ENCODE data around the gene GALNS.

Gene GALNS

DNA sequence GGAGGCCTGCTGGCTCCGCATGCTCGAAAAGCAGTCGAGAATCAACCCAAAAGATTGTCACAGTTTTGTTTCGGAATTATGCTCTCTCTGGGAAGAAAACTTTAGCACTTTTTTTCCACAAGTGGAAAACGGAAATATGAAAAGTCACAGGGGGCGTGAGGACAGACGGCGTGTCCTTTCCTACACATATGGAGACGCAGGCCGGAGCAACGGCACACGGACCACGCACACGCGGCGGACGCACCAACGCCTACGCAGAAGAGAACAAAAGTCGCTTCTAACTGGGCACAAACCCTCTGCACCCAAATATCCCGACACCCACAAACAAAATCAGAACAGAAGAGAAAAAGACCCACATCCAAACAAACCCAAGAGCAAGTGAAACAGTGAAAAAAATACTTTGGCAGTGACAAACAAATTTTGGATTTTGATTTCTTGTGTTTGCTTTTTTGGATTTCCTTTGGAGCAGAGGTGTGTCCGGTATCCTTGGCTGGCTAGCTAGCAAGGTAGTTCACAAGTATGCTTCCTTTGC is 19.0 kb upstream of the GALNS start:
- DNase-seq (ENCODE audit: low read depth in 2 of 2) = no peak

DNA sequence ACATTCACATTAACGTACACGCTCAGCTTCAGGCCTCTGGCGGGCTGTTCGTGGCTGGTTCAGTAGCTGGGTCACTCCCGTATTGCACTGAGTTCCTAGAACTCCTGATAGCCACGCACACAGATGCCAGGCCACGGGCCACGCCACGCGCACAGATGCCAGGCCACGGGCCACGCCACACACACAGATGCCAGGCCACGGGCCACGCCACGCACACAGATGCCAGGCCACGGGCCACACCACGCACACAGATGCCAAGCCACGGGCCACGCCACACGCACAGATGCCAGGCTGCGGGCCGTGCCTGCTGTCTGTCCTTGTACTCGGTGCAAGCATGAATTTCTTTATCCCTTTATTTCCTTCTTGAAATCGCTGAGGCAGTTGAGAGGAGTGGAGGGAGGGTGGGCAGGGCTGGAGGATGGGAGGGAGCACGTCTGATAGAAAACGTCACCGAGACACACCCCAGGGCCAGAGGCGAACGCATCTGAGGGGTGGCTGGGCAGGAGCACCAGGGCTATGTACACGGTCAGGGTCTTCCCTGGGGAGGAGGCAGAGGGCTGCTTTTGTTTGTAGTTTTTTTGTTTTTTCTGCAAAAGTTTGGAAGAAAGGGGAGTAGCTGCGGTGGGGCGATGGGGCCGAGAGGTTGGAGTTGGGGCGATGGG is 18.3 kb upstream of the GALNS start:
- DNase-seq (ENCODE audit: low read depth in 2 of 2) = no peak

DNA sequence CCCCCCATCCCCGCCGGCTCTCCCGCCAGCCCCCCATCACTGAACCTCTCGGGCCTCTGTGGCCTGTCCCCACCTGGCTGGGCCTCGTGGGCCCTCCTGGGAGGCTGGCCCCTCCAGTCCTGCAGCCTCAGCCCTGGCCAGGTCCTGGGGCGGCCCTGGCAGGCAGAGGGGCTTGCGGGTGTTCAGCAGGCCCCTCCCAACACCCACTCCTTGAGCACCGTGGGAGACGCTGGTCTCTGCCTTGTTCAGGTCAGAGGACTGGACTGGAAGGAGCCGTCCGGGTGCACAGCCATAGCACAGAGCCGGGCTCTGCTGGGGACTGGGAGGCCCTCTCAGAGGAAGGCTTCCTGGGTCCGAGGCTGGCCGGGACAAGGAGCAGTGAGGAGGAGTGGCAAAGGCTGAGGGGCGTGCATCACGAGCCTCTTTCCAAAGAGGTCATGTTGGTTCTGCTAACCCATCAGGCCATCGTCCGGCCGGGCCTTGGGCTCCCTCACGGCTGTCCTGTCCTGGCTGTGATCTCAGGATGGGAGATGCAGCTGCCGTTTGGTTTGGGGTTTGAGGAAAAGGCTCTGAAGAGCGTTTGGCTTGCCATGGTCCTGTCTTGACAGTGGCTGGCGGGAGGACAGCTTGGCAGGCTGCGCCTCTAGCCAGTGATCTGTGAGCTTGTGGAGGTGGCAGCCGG is 16.0 kb upstream of the GALNS start:
- no peak for DNase-seq (ENCODE audit: low read depth in 2 of 2)

DNA sequence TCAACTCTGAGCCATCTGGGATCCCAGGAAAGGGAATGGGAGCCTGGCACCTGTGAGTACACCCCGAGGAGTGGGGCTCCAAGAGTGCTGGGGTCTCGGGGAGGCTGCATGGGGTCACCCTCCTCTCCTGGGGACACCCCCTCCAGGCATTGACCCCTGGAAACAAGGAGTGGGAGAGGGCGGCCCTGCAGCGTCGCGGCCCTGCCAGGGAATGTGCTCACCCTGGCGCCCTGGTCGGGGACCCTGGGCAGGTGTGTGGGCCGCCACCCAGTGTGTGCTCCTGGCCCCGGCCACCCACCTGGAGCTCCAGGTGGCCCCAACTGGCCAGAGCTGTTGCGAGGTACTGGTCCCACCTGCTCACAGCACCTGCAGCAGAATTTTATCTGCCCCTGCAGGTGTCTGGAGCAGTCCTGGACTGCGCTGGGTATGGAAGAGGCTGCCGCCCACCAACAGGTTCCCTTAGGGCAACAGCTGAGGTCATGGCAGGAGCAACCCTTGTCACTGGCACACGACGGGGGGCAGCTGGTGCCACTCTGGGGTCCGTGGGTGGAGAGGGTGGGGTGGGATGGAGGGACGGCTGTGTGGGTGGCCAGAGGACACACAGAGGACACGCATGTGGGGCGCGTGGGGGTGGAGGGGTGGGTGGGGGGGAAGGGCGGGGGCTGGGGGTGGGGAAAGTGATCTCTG is 15.1 kb upstream of the GALNS start:
- no peak for DNase-seq (ENCODE audit: low read depth in 2 of 2)

DNA sequence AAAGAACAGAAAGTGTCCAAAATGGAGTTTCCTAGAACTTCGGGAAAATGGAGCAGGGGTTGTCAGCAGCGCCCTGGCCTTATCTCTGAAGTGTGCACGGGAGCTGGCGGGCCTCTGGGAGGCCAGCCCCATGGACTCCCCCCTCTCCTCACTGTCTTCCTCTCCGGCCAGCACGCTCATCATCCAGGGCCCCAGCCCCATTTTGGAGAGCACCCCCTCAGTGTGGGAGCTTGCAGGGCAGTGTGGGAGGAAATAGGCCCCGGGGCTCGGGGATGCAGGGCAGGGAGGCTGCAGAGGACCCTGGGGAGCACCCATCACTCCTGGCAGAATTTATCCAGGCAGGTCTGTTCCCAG is 14.6 kb upstream of the GALNS start:
- DNase-seq (ENCODE audit: low read depth in 2 of 2) = no peak

DNA sequence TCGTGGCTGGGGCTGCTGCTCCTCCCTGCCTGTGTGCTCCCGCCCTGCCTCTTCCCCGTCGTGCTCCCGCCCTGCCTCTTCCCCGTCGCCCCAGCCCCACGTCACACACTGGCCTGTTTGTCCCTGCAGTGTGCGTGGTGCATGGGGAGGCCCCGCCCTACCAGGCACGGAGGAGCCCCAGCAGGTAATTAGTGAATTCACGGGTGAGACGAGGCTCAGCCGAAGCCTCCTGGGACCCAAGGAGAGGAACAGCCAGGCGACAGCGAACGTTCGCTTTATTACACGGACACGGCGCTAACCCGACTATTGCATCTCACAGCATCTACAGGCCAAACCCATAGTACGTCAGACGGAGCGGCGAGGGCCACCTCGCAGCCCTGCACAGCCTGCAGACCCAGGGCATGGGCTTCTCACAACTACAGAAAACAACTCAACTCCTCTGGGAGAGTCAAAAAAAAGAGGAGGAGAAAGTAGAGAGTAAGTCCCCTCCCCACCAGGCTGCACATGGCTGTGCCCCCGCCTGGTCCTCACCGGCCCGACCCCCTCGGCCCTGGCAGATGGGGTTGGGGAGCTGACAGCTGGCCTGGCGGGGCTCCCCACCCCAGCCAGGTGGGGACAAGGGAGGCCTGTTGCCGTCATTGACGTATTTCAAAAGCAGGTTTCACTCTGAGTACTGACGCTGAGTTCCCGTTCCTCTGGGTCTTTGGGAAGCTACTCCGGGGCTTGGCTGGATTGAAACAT is 14.0 kb upstream of the GALNS start:
- DNase-seq (ENCODE audit: low read depth in 2 of 2) = no peak

DNA sequence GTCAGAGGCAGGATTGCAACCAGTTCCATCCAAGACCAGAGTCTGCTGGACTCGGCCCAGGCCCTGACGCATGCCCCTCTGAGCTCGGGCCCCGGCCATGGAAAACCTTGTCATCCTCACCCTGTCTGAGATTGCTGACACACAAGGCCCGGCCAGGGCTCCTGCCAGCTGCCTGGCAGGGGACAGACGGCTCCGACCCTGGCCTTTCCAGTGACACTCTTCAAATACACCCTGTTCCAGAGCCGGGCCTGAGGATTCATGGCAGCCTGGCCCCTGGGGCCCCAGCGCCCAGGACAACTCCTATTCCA is 12.9 kb upstream of the GALNS start:
- DNase-seq (ENCODE audit: low read depth in 2 of 2) = no peak

DNA sequence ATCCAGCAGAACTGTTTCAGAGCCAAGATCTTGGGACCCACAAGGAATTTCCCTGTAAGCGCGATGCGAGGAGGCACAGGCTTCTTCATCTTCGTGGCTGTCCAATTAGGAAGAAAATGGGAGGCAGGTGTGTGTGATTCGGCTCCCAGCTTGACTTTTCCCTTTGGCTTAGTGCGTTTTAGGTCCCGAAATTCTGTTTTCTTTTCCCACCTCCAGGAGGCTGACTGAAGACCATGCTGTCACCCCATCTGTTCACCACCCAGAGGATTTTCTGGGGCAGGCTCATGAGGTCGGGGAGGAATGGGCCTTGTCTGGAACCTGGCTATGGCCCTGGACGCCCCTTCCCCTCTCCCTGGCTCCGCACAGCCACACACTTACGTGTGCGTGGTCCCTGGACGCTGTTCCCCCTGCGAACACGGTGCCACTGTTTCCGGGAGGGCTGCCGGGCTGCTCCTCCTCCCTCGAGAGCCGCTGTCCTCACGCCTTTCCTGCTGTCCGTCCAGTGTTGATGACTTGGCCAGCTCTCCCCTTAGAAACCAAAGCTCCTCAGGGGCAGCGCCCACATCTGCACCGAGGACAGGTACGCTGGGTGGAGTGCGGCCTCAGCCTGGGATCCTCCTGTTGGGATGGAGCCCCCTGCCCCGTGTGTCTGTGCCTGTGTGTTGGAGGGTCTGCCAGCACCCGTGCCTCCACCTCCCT is 12.4 kb upstream of the GALNS start:
- no peak for DNase-seq (ENCODE audit: low read depth in 2 of 2)

DNA sequence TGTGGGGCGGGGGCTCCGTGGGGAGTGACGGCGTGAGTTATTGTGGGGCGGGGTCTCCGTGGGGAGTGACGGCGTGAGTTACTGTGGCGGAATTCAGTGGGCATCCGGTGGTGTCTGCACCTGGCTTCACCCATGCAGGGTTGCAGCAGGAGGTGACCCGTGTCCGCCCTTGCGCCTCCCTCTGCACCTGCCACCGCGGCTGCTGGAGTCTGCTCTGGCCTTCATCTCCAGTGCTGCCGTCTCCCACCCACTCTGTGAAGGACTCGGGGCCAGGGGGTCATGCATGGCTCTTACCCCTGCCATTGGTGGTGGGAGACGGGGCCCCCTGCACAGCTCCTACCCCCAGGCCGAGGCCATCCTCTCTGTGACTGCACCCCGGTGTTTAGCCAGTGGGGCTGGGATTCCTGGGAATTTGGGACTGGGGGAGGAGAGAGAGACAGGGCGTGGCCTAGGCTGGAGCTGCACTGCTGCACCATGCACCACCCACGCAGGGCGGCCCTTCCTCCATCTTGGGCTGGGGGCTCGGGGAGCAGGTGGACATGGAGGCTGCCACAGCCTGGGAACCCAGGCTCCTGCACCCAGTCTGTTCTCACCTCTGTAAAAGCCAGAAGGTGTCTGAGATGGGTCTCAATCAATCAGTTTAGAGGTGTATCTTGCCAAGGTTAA is 11.0 kb upstream of the GALNS start:
- no peak for DNase-seq (ENCODE audit: low read depth in 2 of 2)

DNA sequence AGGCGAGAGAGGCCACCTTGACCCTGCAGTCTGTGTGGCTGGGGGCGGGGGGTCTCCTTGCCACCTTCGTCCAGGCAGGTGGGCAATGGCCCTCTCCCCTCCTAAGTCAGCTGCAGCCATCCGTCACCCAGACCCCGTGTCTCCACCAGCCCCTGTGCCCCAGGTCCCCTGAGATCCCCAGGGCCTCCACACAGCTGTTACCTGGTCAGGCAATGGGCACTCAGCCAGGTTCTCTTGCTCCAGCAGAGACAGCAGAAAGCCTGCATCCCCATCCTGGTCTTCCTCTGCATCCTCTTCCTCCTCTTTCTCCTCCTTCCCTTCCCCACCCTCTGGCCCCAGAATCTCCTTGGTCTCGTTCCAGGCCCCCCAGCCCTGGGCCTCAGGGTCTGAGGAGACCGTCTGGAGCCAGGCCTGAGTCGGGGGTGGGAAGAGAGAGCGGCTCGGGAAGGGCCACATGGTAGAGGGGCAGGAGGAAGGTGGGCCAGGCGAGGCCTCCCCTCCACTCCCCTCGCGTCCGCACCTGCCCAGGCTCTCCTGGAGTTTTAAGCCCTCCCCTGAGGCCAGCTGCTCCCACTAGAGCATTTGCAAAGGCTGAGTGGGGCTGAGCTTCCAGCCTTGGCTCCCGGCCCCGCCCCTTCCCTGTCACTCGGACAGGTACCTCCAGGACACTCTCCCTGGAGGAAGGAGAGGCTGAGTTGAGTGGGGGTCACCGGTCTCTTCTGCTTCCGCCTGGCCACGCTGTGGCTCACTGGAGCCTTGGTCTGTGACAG is 9.6 kb upstream of the GALNS start, which contains the start of gene PABPN1L:
Gene PABPN1L (minus strand): TSS at position 510 of the 770 bp plus-strand sequence. CDS start 54 bp downstream, at position 456.
- no peak for DNase-seq (ENCODE audit: low read depth in 2 of 2)

DNA sequence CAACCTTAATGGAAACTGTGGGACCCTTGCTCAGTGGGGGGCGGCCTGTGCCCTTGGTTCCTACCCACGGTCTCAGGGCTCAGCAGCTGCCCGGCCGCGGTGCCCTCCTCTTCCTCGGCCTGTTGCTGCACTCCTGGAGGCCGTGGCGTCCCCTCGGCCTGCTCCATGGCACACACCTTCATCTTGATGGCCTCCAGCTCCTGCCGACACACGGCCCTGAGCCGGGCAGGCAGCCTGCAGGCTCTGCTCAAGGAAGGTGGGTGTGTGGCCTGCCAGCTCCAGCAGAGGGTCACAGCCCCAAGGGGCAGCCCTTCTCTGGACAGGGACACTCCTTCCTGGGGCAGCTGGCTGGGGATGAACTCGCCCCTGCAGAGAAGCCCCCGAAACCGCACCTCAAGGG is 9.0 kb upstream of the GALNS start:
- DNase-seq (ENCODE audit: low read depth in 2 of 2) = no peak

DNA sequence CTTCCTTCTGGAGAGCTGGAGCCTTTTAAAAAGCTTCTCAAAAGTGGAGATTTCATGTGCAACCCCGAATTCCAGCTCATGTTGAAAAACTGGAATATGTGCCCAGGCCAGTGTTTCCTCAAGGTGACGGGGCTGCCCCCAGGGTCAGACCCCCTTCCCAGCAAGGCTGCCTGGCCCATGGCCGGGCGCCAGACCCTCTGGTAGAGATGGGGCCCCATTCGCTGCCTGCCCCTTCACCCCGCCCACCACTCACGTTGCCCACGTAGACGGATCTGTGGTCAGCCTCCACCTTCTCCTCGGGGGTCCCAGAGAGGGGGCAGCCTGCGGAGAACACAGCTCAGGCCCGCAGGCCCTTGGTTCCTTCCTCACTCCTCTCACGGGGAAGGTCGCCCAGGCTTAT is 8.6 kb upstream of the GALNS start:
- DNase-seq (ENCODE audit: low read depth in 2 of 2) = no peak

DNA sequence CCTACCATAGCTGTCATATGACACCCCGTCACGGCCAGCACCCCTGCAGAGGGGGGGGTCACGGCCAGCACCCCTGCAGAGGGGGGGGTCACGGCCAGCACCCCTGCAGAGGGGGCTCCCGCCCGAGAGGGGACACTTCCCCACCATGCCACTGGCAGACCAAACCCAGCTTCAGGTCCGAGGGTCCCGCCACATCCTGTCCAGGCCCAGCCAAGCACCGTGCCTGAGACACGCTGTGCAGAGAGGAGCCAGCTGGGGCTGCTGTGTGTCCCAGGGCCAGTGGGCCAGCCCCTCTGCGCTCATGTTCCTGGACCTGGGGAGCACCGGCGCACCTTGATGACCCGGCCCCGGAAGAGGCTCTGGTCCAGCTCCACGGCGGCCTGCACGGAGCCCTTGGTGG is 7.8 kb upstream of the GALNS start:
- no peak for DNase-seq (ENCODE audit: low read depth in 2 of 2)

DNA sequence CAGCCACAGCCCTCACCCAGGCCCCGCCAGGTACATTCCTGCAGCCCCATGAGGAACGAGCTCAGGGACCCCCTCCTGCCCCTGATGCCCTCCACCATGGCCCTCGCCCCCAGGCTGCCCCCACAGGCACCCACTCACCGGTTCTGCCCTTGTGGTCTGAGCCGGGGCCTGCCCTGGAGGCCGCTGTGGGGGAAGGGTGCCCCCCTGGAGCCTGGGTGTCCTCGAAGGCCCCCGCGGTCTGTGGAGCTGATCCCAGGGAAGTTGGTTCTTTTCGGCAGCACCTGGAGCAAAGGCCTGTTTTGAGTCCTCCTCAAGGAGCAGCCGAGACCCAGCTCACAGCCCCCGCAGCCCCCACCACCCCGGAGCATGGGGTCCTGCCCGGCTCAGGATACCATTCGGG is 7.4 kb upstream of the GALNS start:
- no peak for DNase-seq (ENCODE audit: low read depth in 2 of 2)

DNA sequence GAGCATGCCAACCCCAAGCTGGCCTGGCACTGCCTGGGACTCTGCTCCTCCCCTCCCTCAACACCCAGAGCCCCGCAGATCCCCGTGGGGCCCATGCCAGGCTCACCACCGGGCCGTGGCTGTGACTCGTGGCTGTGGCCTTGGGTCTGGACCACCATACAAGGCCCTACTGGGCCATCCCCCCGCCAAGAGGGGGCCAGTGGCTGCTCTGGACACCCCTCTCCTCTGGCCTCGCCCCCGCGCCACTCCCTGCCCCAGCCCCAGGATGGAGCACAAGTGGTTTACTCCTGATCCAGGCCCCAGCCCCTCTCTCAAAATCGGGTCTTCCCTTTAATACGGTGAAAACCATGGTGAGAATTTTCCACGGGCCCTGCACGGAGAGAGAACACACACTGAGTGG is 6.7 kb upstream of the GALNS start:
- DNase-seq (ENCODE audit: low read depth in 2 of 2) = no peak

DNA sequence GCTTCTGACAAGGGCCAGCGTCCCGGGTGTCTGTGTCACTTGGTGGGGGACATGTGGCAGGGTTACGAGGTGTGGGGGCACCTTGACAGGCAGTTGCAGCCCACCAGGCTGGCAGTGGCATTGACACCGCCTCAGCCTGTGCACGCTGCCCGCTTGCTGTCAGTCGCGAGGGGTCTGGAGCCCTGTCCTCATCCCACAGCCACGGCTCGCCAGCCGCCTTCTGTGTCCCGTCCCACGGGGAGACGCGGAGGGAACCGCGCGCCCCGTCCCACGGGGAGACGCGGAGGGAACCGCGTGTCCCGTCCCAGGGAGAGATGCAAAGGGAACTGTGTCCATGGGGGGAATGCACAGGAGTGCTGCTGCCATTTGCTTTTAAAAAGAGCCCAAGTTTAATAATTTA is 6.2 kb upstream of the GALNS start:
- DNase-seq (ENCODE audit: low read depth in 2 of 2) = no peak

DNA sequence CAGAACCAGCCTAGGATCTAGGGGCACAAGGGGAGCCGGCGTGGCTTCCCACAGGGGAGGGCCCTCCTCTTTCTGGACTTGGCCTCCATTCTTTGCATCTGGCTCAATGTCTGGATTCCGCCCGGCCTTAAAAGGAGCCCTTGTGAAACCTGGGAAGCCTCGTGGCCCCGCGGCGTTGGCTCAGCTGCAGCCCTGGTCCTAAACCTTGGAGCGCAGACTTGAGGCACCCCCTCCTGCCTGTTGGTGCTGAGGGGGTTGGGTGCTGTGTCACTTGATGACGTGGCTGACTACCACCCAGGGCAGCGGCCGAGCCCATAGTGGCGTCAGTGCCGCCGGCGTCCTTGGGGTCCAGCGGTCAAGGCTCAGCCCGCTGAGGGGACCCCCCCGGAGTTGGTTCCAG is 4.6 kb upstream of the GALNS start:
- no peak for DNase-seq (ENCODE audit: low read depth in 2 of 2)

DNA sequence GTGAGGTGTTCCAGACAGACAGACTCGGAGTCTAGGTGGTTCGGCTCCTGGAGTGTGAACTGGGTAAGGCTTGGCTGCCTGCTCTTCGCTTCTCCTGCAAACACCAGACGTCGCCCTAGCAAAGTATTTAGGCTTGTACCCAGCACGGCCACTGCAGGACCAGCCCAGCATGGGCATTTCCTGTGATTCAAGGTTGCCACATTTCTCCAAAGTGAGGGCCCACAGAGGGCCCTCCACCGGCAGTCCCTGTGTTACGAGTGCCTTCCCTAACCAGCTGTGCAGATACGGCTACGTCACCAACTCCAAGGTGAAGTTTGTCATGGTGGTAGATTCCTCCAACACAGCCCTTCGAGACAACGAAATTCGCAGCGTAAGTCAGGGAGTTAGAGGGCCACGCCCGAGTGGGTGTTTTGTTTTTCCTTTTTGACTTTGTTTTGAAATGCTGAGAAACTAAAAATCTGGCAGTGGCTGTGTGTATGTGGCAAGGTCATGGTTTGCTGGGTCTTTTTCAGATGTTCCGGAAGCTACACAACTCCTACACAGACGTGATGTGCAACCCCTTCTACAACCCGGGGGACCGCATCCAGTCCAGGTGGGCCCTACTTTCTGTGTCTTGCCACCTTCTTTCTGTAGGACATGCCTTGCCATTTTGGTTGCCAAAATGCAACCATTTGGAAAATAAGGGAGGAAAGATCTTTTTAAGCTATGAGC is 2.8 kb upstream of the GALNS start:
- no peak for DNase-seq (ENCODE audit: low read depth in 2 of 2)

DNA sequence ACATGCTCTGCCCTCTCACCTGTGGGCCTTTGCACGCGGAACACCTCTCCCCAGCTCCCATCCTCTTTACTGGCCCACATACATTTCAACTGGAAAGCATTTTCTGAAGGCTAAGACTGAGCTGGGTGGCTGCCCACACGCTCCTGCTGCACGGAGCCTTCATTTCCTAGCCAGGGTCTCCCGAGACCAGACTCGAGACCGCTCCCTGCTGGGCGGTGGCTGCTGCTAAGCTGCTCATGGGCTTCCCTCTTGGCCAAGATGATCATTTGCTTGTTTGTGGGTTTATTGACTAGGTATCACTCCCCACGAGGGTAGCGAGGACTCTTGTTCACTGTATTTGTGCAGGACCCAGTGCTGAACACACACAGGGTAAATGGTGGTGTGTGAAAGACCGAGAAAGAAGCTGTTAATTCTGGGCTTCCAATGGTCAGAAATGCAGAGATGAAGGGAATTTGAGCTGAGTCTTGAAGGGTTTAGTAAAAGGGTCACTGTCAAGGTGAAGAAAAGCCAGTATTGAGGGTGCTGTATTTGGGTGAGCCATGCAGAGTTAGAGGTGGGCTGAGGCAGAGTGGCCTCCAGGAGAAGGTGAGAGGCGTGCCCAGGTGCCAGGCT is 1.1 kb upstream of the GALNS start:
- peak; percentile 46 to 51 for DNase-seq (ENCODE audit: low read depth in 2 of 2)
